IPS DF 6.9 (cell line): Measurements from ENCODE around the gene JPH3.

Experiments used
- DNase-seq: peaks from one replicate; pipeline ENCODE4 v3.0.0-alpha.2; 2013; ENCODE audit warnings: low read depth, low spot score
- H3K27ac ChIP-seq: one replicate; pipeline ENCODE4 v1.5.1; 2013; ENCODE audit warnings: low read length, control low read depth
- H3K27me3 ChIP-seq: 2 replicates; pipeline ENCODE4 v1.6.1; 2013; ENCODE audit warnings: mild to moderate bottlenecking, low read length; ENCODE audit not compliant: control insufficient read depth, insufficient read depth
- H3K36me3 ChIP-seq: 2 replicates; pipeline ENCODE4 v1.6.1; 2013; ENCODE audit warnings: low read length; ENCODE audit not compliant: control insufficient read depth, insufficient read depth
- H3K4me1 ChIP-seq: 2 replicates; pipeline ENCODE4 v1.6.1; 2013; ENCODE audit warnings: low read length; ENCODE audit not compliant: control insufficient read depth, insufficient read depth
- H3K4me3 ChIP-seq: 2 replicates; pipeline ENCODE4 v1.5.1; 2013; ENCODE audit warnings: mild to moderate bottlenecking, low read length
- H3K9me3 ChIP-seq: 2 replicates; pipeline ENCODE4 v1.6.1; 2013; ENCODE audit warnings: low read length, inconsistent platforms; ENCODE audit not compliant: control insufficient read depth, insufficient read depth
- WGBS: extraction: QIAGEN DNeasy Blood & Tissue Kit; methylation state at CpG from one replicate; pipeline ENCODE4 v1.1.7; 2013; ENCODE audit warnings: mixed read lengths, missing lambda C conversion rate; ENCODE audit not compliant: insufficient read length, insufficient coverage; 5-methylcytosine and 5-hydroxymethylcytosine counted together

Gene JPH3

DNA sequence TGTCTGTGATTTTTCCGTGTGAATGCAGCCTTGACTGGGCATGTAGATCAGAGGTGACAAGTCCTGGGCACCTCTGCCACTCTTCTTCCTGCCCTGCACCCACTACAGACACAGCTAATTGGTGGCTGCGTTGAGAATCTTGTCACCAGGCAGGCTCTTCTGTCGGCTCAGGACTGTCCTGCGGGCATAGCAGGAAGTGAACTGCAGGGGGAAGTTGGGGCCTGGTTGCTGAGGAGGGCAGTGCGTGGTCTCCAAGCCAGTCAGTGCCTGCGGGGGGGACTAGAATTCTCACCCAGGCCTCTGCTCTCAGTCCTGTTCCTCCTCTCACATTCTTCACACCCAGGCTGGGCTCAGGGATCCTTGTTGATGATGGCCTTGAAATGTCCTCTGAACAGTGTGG, 50.5 kb downstream of the JPH3 start:
- Histone ChIP-seq H3K36me3 (no peaks in the 10 kb centered on the region; the same call in 1 of the 2 replicates), H3K9me3 (no peaks in the 10 kb centered on the region), H3K4me1 (peaks cover 1% of the 10 kb centered on the region; the same call in 1 of the 2 replicates), H3K27ac (no peak overlapping the region), H3K27me3 (no peaks in the 10 kb centered on the region), H3K4me3 (no peak overlapping the region)
- no CpG with 5 or more reads among the region's 6 CpGs for WGBS
- no peak for DNase-seq

DNA sequence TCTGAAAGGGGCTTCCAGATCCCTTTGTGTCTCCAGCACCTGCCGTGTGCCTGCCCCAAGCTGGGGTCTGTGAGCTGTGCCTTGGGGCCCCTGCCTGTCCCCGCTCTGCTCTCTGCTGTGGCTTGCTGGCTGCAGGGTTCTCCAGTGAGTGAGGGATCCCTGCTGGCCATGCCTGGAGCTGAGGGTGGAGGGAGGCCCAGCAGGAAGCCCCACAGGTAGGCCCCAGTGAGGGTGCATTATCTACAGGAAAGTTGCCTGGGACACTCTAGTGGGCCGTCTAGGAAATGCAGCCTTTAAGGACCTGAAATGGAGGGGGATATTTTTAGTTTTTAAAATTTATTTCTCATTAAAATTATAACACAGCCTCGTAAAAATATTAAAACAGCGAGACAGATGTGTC, 50.9 kb downstream of the JPH3 start:
- H3K36me3 ChIP-seq, result no peaks in the 10 kb centered on the region
- H3K27me3 ChIP-seq, result no peaks in the 10 kb centered on the region
- no CpG with 5 or more reads among the region's 5 CpGs for WGBS
- H3K9me3 ChIP-seq, result no peaks in the 10 kb centered on the region
- H3K4me1 ChIP-seq, result peaks cover 3% of the 10 kb centered on the region; the same call in 1 of the 2 replicates
- no peak overlapping the region for H3K27ac ChIP-seq
- no peak for DNase-seq
- no peak overlapping the region for H3K4me3 ChIP-seq

DNA sequence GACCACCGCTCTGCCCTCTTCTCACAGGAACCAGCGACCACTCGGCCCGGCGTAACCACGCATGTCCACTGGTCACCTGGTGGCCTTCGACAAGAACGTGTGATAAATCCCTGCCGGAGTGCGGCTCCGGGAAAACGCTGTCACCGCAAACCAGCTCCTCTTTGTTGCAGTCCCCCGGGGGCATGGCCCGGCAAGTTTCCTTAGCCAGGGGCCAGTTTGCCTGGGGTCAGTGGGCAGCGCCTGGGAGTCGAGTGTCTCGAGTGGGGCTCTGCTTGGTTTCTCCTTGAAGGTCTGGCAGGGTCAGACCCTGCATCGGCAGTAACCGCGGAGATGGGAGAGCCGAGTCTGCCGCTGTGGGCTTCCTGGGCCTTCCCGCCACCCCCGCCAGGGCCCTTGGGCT, 52.5 kb downstream of the JPH3 start:
- Histone ChIP-seq H3K4me1 (peaks cover 3% of the 10 kb centered on the region; the same call in 1 of the 2 replicates), H3K4me3 (no peak overlapping the region), H3K27me3 (no peaks in the 10 kb centered on the region), H3K9me3 (no peaks in the 10 kb centered on the region), H3K36me3 (no peaks in the 10 kb centered on the region), H3K27ac (no peak overlapping the region)
- no CpG with 5 or more reads among the region's 25 CpGs for WGBS
- no peak for DNase-seq

DNA sequence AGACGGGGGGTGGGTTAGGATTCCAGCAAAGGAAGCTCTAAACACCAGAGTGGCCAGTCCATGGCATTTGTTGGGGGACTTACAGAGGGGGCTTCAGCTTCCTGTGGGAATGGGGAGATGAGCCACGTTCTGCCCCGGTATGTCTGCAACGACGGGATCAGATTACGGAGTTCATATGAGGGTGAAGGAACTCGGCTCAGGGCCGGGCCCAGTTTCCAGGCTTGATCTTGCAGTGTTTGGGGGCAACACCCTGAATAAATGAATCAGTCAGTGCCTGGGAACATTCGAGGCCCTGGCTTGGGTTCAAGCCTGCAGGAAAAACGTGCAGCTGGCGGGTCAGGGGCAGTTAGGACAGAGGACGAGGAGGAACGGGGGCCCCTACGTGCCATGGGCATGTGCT, 54.0 kb downstream of the JPH3 start:
- Histone ChIP-seq H3K27ac (no peak overlapping the region), H3K9me3 (no peaks in the 10 kb centered on the region), H3K27me3 (no peaks in the 10 kb centered on the region), H3K4me3 (no peak overlapping the region), H3K36me3 (no peaks in the 10 kb centered on the region), H3K4me1 (peaks cover 4% of the 10 kb centered on the region; the same call in 1 of the 2 replicates)
- DNase-seq, result no peak
- no CpG with 5 or more reads among the region's 14 CpGs for WGBS

DNA sequence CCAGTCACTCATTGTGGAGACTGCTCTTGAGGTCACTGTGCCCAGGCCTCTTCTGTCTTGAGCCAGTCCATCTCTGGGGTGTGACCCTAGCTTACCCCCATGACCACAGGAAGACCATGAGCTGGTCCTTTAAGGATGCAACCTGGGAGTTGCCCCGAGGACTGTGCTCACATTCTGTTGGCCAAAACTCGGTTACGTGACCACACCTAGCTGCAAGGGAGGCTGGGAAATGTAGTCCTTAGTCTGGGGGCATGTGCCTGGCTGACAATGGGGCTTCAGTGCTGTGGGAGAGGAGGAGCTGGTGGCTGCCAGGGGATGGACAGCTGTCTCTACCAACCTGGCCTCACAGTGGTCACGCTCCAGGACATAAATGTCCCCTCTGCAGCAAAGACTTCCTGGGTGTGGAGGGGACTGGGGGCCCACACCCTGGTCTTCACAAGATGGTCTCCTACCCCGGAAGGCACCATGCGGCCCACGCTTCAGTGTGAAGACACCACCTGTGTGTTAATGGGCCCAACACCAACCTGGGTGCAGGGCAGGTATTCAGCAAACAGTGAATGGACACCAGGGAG, 55.4 kb downstream of the JPH3 start:
- H3K4me1 ChIP-seq, result peaks cover 8% of the 10 kb centered on the region; the same call in 1 of the 2 replicates
- H3K27me3 ChIP-seq, result no peaks in the 10 kb centered on the region
- WGBS, result no CpG with 5 or more reads among the region's 7 CpGs
- no peak overlapping the region for H3K4me3 ChIP-seq
- no peaks in the 10 kb centered on the region for H3K36me3 ChIP-seq
- DNase-seq, result peak; percentile 68
- no peaks in the 10 kb centered on the region for H3K9me3 ChIP-seq
- no peak overlapping the region for H3K27ac ChIP-seq

GRCh38 chr16:87658564-87659225, 56.4 kb downstream of the JPH3 start:
- no CpG with 5 or more reads among the region's 14 CpGs for WGBS

GRCh38 chr16:87661561-87661960, 59.3 kb downstream of the JPH3 start:
- Histone ChIP-seq H3K27me3 (no peaks in the 10 kb centered on the region), H3K9me3 (no peaks in the 10 kb centered on the region), H3K4me1 (peaks cover 8% of the 10 kb centered on the region; the same call in 1 of the 2 replicates), H3K27ac (no peak overlapping the region), H3K36me3 (no peaks in the 10 kb centered on the region), H3K4me3 (no peak overlapping the region)
- DNase-seq, result peak; percentile 29
- no CpG with 5 or more reads among the region's 16 CpGs for WGBS

More at GRCh38 chr16:87658564-87659225, 56.4 kb downstream of the JPH3 start:
- Histone ChIP-seq H3K4me3 (no peak overlapping the region), H3K27me3 (no peaks in the 10 kb centered on the region), H3K9me3 (no peaks in the 10 kb centered on the region), H3K36me3 (no peaks in the 10 kb centered on the region), H3K4me1 (peaks cover 8% of the 10 kb centered on the region; the same call in 1 of the 2 replicates), H3K27ac (no peak overlapping the region)
- DNase-seq, result no peak

GRCh38 chr16:87662254-87663204, 60.2 kb downstream of the JPH3 start:
- no CpG with 5 or more reads among the region's 25 CpGs for WGBS
- no peak overlapping the region for H3K4me3 ChIP-seq
- no peaks in the 10 kb centered on the region for H3K27me3 ChIP-seq
- H3K9me3 ChIP-seq, result no peaks in the 10 kb centered on the region
- H3K36me3 ChIP-seq, result no peaks in the 10 kb centered on the region
- H3K27ac ChIP-seq, result no peak overlapping the region
- H3K4me1 ChIP-seq, result peaks cover 8% of the 10 kb centered on the region; the same call in 1 of the 2 replicates
- DNase-seq, result no peak

GRCh38 chr16:87664792-87665191, 62.5 kb downstream of the JPH3 start:
- WGBS, result no CpG with 5 or more reads among the region's 11 CpGs
- H3K4me3 ChIP-seq, result no peak overlapping the region
- peaks cover 5% of the 10 kb centered on the region; the same call in 1 of the 2 replicates for H3K4me1 ChIP-seq
- no peaks in the 10 kb centered on the region for H3K36me3 ChIP-seq
- DNase-seq, result no peak
- no peaks in the 10 kb centered on the region for H3K9me3 ChIP-seq
- H3K27ac ChIP-seq, result no peak overlapping the region
- no peaks in the 10 kb centered on the region for H3K27me3 ChIP-seq

- no peak overlapping the region for H3K27ac ChIP-seq
- no peaks in the 10 kb centered on the region for H3K9me3 ChIP-seq
- WGBS, result no CpG with 5 or more reads among the region's 15 CpGs
- H3K4me3 ChIP-seq, result no peak overlapping the region
- H3K4me1 ChIP-seq, result peaks cover 5% of the 10 kb centered on the region; the same call in 1 of the 2 replicates
- no peaks in the 10 kb centered on the region for H3K36me3 ChIP-seq
- no peak for DNase-seq
- no peaks in the 10 kb centered on the region for H3K27me3 ChIP-seq
These were observed 62.9 kb downstream of the JPH3 start for GRCh38 chr16:87665193-87665592.
